Measurements from ENCODE around the gene CSPG5. TPM values are rescaled to one million over a fixed set of nuclear protein-coding genes. Genes with fewer than 3 reads are reported as not detected.
A peak's percentile ranks its signal among the peaks of the same experiment; 100 is the strongest.

The CSPG5 gene
- not detected for polyA plus RNA-seq (2012; ENCODE audit: insufficient read depth, insufficient read length, low read depth)

GRCh38 chr3:47578691-47579632 is at the start of gene CSPG5:
Gene CSPG5 (minus strand): TSS chr3:47578865. CDS start chr3:47578693, 172 bp downstream.
- peaks cover 17% of the 10 kb centered on the region for H3K27me3 ChIP-seq
- peak; percentile 33 for DNase-seq

GRCh38 chr3:47628426-47628825 is 49.8 kb upstream of the CSPG5 start:
- no peaks in the 10 kb centered on the region for H3K4me1 ChIP-seq
- H3K9me3 ChIP-seq, result no peaks in the 10 kb centered on the region
- no peaks in the 10 kb centered on the region for H3K27me3 ChIP-seq
- H3K36me3 ChIP-seq, result peaks cover 26% of the 10 kb centered on the region
- H3K4me3 ChIP-seq (ENCODE audit: low read depth, low read length), result no peak overlapping the region
- no peak for DNase-seq
- no peak for TF ChIP-seq CTCF (IDR thresholded peaks at IDR 0.05; ENCODE audit: low read depth, low read length)

More at GRCh38 chr3:47578691-47579632, at the start of gene CSPG5:
- no peaks in the 10 kb centered on the region for H3K36me3 ChIP-seq
- TF ChIP-seq CTCF (IDR thresholded peaks at IDR 0.05; ENCODE audit: low read depth, low read length), result no peak
- H3K4me1 ChIP-seq, result no peaks in the 10 kb centered on the region
- peak within 1 kb of the TSS; percentile 31 for H3K4me3 ChIP-seq (ENCODE audit: low read depth, low read length)
- no peaks in the 10 kb centered on the region for H3K9me3 ChIP-seq

- no peaks in the 10 kb centered on the region for H3K9me3 ChIP-seq
- H3K36me3 ChIP-seq, result peaks cover 26% of the 10 kb centered on the region
- no peak for TF ChIP-seq CTCF (IDR thresholded peaks at IDR 0.05; ENCODE audit: low read depth, low read length)
- H3K4me3 ChIP-seq (ENCODE audit: low read depth, low read length), result no peak overlapping the region
- H3K27me3 ChIP-seq, result no peaks in the 10 kb centered on the region
- H3K4me1 ChIP-seq, result no peaks in the 10 kb centered on the region
- no peak for DNase-seq
Measured at GRCh38 chr3:47622671-47623461, 44.2 kb upstream of the CSPG5 start.

GRCh38 chr3:47617086-47618010 is 38.7 kb upstream of the CSPG5 start:
- Histone ChIP-seq H3K4me1 (no peaks in the 10 kb centered on the region), H3K4me3 (ENCODE audit: low read depth, low read length) (no peak overlapping the region), H3K36me3 (peaks cover 28% of the 10 kb centered on the region), H3K27me3 (no peaks in the 10 kb centered on the region), H3K9me3 (no peaks in the 10 kb centered on the region)
- TF ChIP-seq CTCF (IDR thresholded peaks at IDR 0.05; ENCODE audit: low read depth, low read length), result no peak
- DNase-seq, result no peak

GRCh38 chr3:47614788-47615187 is 36.1 kb upstream of the CSPG5 start:
- H3K36me3 ChIP-seq, result peaks cover 38% of the 10 kb centered on the region
- no peaks in the 10 kb centered on the region for H3K4me1 ChIP-seq
- TF ChIP-seq CTCF (IDR thresholded peaks at IDR 0.05; ENCODE audit: low read depth, low read length), result no peak
- H3K27me3 ChIP-seq, result no peaks in the 10 kb centered on the region
- DNase-seq, result no peak
- H3K9me3 ChIP-seq, result no peaks in the 10 kb centered on the region
- no peak overlapping the region for H3K4me3 ChIP-seq (ENCODE audit: low read depth, low read length)
